PC-3 (cell line): ENCODE measurements around the gene CPD. TPM values are rescaled to one million over a fixed set of nuclear protein-coding genes. Genes with fewer than 3 reads are reported as not detected.

Source experiments
- ATAC-seq: fragments of 200-7000 bp; cut with Tn5 transposase; 2 replicates; pipeline ENCODE4 v1.9.1; 2020; ENCODE audit warnings: mild to moderate bottlenecking, moderate library complexity
- BruUV-seq: library from RNA; stranded (reverse); fragments of 400-500 nt; replicated peaks from 2 replicates; lab custom pipeline; 2021; lab: Mats Ljungman, UMichigan
- CTCF ChIA-PET: fragments of 300-600 bp; sonication (Branson Sonifier 250); formaldehyde crosslinking; loops from one replicate; lab custom pipeline; 2022; ENCODE audit warnings: antibody characterized with exemption; lab: Charles Lee
- POLR2A ChIA-PET: fragments of 300-600 bp; sonication (Branson Sonifier 250); formaldehyde crosslinking; loops from one replicate; lab custom pipeline; 2022; ENCODE audit warnings: antibody characterized with exemption; ENCODE audit not compliant: unreplicated experiment; lab: Charles Lee
- DNase-seq: peaks from one replicate; pipeline ENCODE4 v3.0.0-alpha.2; 2015
- H2AFZ ChIP-seq: fragments of 300-600 bp; sonication (generic); 2 replicates; pipeline ENCODE4 v1.6.0; 2016; ENCODE audit warnings: antibody characterized with exemption, low read length
- H3F3A ChIP-seq: fragments of 300-600 bp; sonication (generic); one replicate; pipeline ENCODE4 v1.6.0; 2017; ENCODE audit warnings: antibody characterized with exemption, low read length, control low read depth, mild to moderate bottlenecking; ENCODE audit not compliant: unreplicated experiment
- H3K27ac ChIP-seq: fragments of 300-600 bp; sonication (generic); 2 replicates; pipeline ENCODE4 v1.5.1; 2016; ENCODE audit warnings: mild to moderate bottlenecking, low read length
- H3K27me3 ChIP-seq: fragments of 300-600 bp; sonication (generic); 2 replicates; pipeline ENCODE4 v1.6.1; 2016; ENCODE audit warnings: low read length, mixed read lengths
- H3K36me3 ChIP-seq: fragments of 300-600 bp; sonication (generic); 2 replicates; pipeline ENCODE4 v1.6.1; 2016; ENCODE audit warnings: low read depth, mixed run types, low read length, mixed read lengths
- H3K4me1 ChIP-seq: fragments of 300-600 bp; sonication (generic); 2 replicates; pipeline ENCODE4 v1.5.1; 2016; ENCODE audit warnings: low read length; ENCODE audit not compliant: insufficient read depth
- H3K4me2 ChIP-seq: fragments of 300-600 bp; sonication (generic); 2 replicates; pipeline ENCODE4 v1.6.0; 2016; ENCODE audit warnings: low read length
- H3K4me3 ChIP-seq: fragments of 300-600 bp; sonication (generic); 2 replicates; pipeline ENCODE4 v1.5.1; 2016; ENCODE audit warnings: mild to moderate bottlenecking, low read length, mixed read lengths
- H3K79me2 ChIP-seq: fragments of 300-600 bp; sonication (generic); 2 replicates; pipeline ENCODE4 v1.6.1; 2017; ENCODE audit warnings: low read length, mixed read lengths
- H3K9ac ChIP-seq: fragments of 300-600 bp; sonication (generic); 2 replicates; pipeline ENCODE4 v1.6.0; 2016; ENCODE audit warnings: mild to moderate bottlenecking, low read length
- H3K9me2 ChIP-seq: fragments of 300-600 bp; sonication (generic); replicated peaks from 2 replicates; pipeline ENCODE4 v1.6.1; 2016; ENCODE audit warnings: mixed run types, low read length, mixed read lengths
- H3K9me3 ChIP-seq: fragments of 300-600 bp; sonication (generic); 2 replicates; pipeline ENCODE4 v1.6.1; 2016; ENCODE audit warnings: low read length, mixed read lengths
- H4K20me1 ChIP-seq: fragments of 300-600 bp; sonication (generic); 2 replicates; pipeline ENCODE4 v1.6.1; 2016; ENCODE audit warnings: low read length, mixed read lengths
- CTCF ChIP-seq: fragments of 300-600 bp; sonication (generic); conservative IDR thresholded peaks from 2 replicates; pipeline ENCODE4 v1.5.1; 2017; ENCODE audit warnings: antibody characterized with exemption, low read depth, mild to moderate bottlenecking, low read length
- EZH2 ChIP-seq: fragments of 300-600 bp; sonication (generic); IDR thresholded peaks from one replicate; pipeline ENCODE4 v1.6.1; 2017; ENCODE audit warnings: antibody characterized with exemption, mild to moderate bottlenecking, low read length; ENCODE audit not compliant: unreplicated experiment
- EZH2phosphoT487 ChIP-seq: fragments of 300-600 bp; sonication (generic); IDR thresholded peaks from 2 replicates; pipeline ENCODE4 v1.6.1; 2018; ENCODE audit warnings: mild to moderate bottlenecking, antibody characterized with exemption, low read length, borderline replicate concordance
- intact Hi-C: fragments of 100-400 bp; cut with micrococcal nuclease; formaldehyde crosslinking; loops from 2 replicates; pipeline ENCODE4 v1.9.0; 2023
- total RNA-seq: library from RNA; depleted of rRNA; stranded (reverse); fragments of >200 nt; gene quantifications from 2 replicates; pipeline ENCODE4 v1.2.3, GENCODE V29; 2014

Gene CPD
- total RNA-seq, 1 experiment from 2014 or later = 30.9 TPM

GRCh38 chr17:30395398-30396022, 16.8 kb downstream of the CPD start:
- H3K36me3 ChIP-seq = no peaks in the 10 kb centered on the region
- no peak overlapping the region for H3K4me2 ChIP-seq
- ChIA-PET CTCF (interaction anchor here (0.6 kb wide), 1 partner anchor 431 kb away, joined by 6 read pairs; no protein-coding TSS in a partner anchor), POLR2A (no interaction called here)
- H3K9ac ChIP-seq = no peak overlapping the region
- ATAC-seq (no peak), DNase-seq (no peak)
- H3K4me1 ChIP-seq = no peaks in the 10 kb centered on the region
- H4K20me1 ChIP-seq = no peaks in the 10 kb centered on the region
- intact Hi-C loops = no loop called here
- H3K27me3 ChIP-seq = no peaks in the 10 kb centered on the region
- no peak for TF ChIP-seq CTCF
- no peak for TF ChIP-seq EZH2phosphoT487
- TF ChIP-seq EZH2 = no peak
- no peaks in the 10 kb centered on the region for H3K9me2 ChIP-seq
- BruUV-seq = no TSS peak
- H3K79me2 ChIP-seq = no peaks in the 10 kb centered on the region
- H3F3A ChIP-seq = no peaks in the 10 kb centered on the region
- H3K9me3 ChIP-seq = no peaks in the 10 kb centered on the region
- H2AFZ ChIP-seq = no peak overlapping the region
- H3K27ac ChIP-seq = no peak overlapping the region
- H3K4me3 ChIP-seq = no peak overlapping the region

- no peaks in the 10 kb centered on the region for H3K4me1 ChIP-seq
- no peaks in the 10 kb centered on the region for H3K9me2 ChIP-seq
- no peaks in the 10 kb centered on the region for H3F3A ChIP-seq
- no peaks in the 10 kb centered on the region for H3K9me3 ChIP-seq
- no peaks in the 10 kb centered on the region for H3K36me3 ChIP-seq
- DNase-seq = no peak
- H3K27me3 ChIP-seq = no peaks in the 10 kb centered on the region
- H3K4me2 ChIP-seq = no peak overlapping the region
- intact Hi-C loops = no loop called here
- TF ChIP-seq EZH2phosphoT487 = no peak
- TF ChIP-seq CTCF = no peak
- ChIA-PET CTCF (no interaction called here), POLR2A (no interaction called here)
- H3K27ac ChIP-seq = no peak overlapping the region
- no peak overlapping the region for H3K4me3 ChIP-seq
- no peak overlapping the region for H3K9ac ChIP-seq
- no peak overlapping the region for H2AFZ ChIP-seq
- no peaks in the 10 kb centered on the region for H3K79me2 ChIP-seq
- no peaks in the 10 kb centered on the region for H4K20me1 ChIP-seq
- no peak for ATAC-seq
- no TSS peak for BruUV-seq
These were observed 17.4 kb downstream of the CPD start for GRCh38 chr17:30396129-30396528.

GRCh38 chr17:30396612-30397011, 17.9 kb downstream of the CPD start:
- Histone ChIP-seq H3K27ac (no peak overlapping the region), H3K36me3 (no peaks in the 10 kb centered on the region), H3F3A (no peaks in the 10 kb centered on the region), H4K20me1 (no peaks in the 10 kb centered on the region), H3K9me3 (no peaks in the 10 kb centered on the region), H3K4me2 (no peak overlapping the region), H3K4me3 (no peak overlapping the region), H3K4me1 (no peaks in the 10 kb centered on the region), H3K9me2 (no peaks in the 10 kb centered on the region), H3K9ac (no peak overlapping the region), H3K27me3 (no peaks in the 10 kb centered on the region), H3K79me2 (no peaks in the 10 kb centered on the region), H2AFZ (no peak overlapping the region)
- POLR2A ChIA-PET = no interaction called here
- intact Hi-C loops = no loop called here
- CTCF ChIA-PET = no interaction called here
- TF ChIP-seq CTCF = no peak
- no peak for TF ChIP-seq EZH2phosphoT487
- TF ChIP-seq EZH2 = no peak
- no peak for ATAC-seq
- no TSS peak for BruUV-seq
- no peak for DNase-seq
